Caco-2 (cell line): Measurements from ENCODE around the gene DSCAML1. TPM values are rescaled to one million over a fixed set of nuclear protein-coding genes. Genes with fewer than 3 reads are reported as not detected.
A peak's percentile ranks its signal among the peaks of the same experiment; 100 is the strongest.

Experiments
- BruUV-seq: library from RNA; stranded (reverse); fragments of 400-500 nt; replicated peaks from 2 replicates; lab custom pipeline; 2021; lab: Mats Ljungman, UMichigan
- CTCF ChIA-PET: fragments of 300-600 bp; sonication (Branson Sonifier 250); formaldehyde crosslinking; loops from one replicate; lab custom pipeline; 2022; ENCODE audit warnings: antibody characterized with exemption; lab: Charles Lee
- POLR2A ChIA-PET: fragments of 300-600 bp; sonication (Branson Sonifier 250); formaldehyde crosslinking; loops from one replicate; lab custom pipeline; 2022; ENCODE audit warnings: antibody characterized with exemption; lab: Charles Lee
- DNase-seq, 2 experiments: peaks; one replicate each; pipeline versions ENCODE4 v3.0.0 to v3.0.0-alpha.2; 2020 to 2022
- H3K27me3 ChIP-seq: replicated peaks from 2 replicates; pipeline ENCODE4 v1.6.0; 2011; ENCODE audit warnings: low read length; ENCODE audit not compliant: control insufficient read depth, insufficient read depth
- H3K36me3 ChIP-seq: 2 replicates; pipeline ENCODE4 v1.5.1; 2011; ENCODE audit warnings: low read length; ENCODE audit not compliant: control insufficient read depth, insufficient read depth
- H3K4me1 ChIP-seq: fragments of 250-450 bp; sonication (Bioruptor Pico); 2 replicates; pipeline ENCODE4 v1.5.1; 2020; ENCODE audit warnings: mild to moderate bottlenecking
- H3K4me3 ChIP-seq: 2 replicates; pipeline ENCODE4 v1.5.1; 2011; ENCODE audit warnings: low read depth, mild to moderate bottlenecking, control low read depth, low read length
- H3K9me3 ChIP-seq: fragments of 250-450 bp; sonication (Bioruptor Pico); 2 replicates; pipeline ENCODE4 v1.5.1; 2020; ENCODE audit warnings: mild to moderate bottlenecking, moderate library complexity
- H3K27ac Mint-ChIP-seq: one replicate; pipeline ENCODE4 v1.8.0; 2022; ENCODE audit warnings: mixed read lengths; ENCODE audit not compliant: unreplicated experiment
- H3K27me3 Mint-ChIP-seq: one replicate; pipeline ENCODE4 v1.8.0; 2022; ENCODE audit warnings: mixed read lengths; ENCODE audit not compliant: insufficient read depth, unreplicated experiment
- H3K36me3 Mint-ChIP-seq: one replicate; pipeline ENCODE4 v1.8.0; 2022; ENCODE audit warnings: mild to moderate bottlenecking, mixed read lengths; ENCODE audit not compliant: insufficient read depth, unreplicated experiment
- H3K4me1 Mint-ChIP-seq: one replicate; pipeline ENCODE4 v1.8.0; 2022; ENCODE audit warnings: low read depth, mixed read lengths; ENCODE audit not compliant: unreplicated experiment
- H3K4me3 Mint-ChIP-seq: one replicate; pipeline ENCODE4 v1.8.0; 2022; ENCODE audit warnings: mild to moderate bottlenecking, moderate library complexity, mixed read lengths; ENCODE audit not compliant: unreplicated experiment
- H3K9me3 Mint-ChIP-seq: one replicate; pipeline ENCODE4 v1.8.0; 2022; ENCODE audit warnings: mixed read lengths; ENCODE audit not compliant: unreplicated experiment
- intact Hi-C: fragments of 100-400 bp; cut with micrococcal nuclease; formaldehyde crosslinking; loops from one replicate; pipeline ENCODE4 v1.10.0; 2022; ENCODE audit not compliant: unreplicated experiment
- total RNA-seq: library from RNA; stranded (reverse); gene quantifications from 2 replicates; pipeline ENCODE4 v1.2.3, GENCODE V29; 2022
- TF ChIP-seq, protein P1 (sequence below), 2 experiments: fragments of 200-600 bp in 1 of 2; IDR thresholded peaks; 1 replicate in 1 of 2; 2 replicates in 1 of 2; pipeline versions ENCODE4 v1.5.1 to v1.8.0; 2011 to 2022; ENCODE audit warnings: antibody characterized with exemption in 1 of 2, control low read depth in 1 of 2, inconsistent platforms in 1 of 2, low read depth in 1 of 2, low read length in 1 of 2, mild to moderate bottlenecking in 1 of 2, moderate library complexity in 1 of 2; ENCODE audit not compliant: insufficient read depth in 1 of 2, severe bottlenecking in 1 of 2, unreplicated experiment in 1 of 2

Gene DSCAML1
- total RNA-seq, 1 experiment from 2014 or later: not detected

- no peak overlapping the region for H3K4me3 Mint-ChIP-seq
- H3K36me3 Mint-ChIP-seq: no peaks in the 10 kb centered on the region
- peaks cover 18% of the 10 kb centered on the region for H3K4me1 ChIP-seq
- DNase-seq: no peak
- H3K36me3 ChIP-seq: no peaks in the 10 kb centered on the region
- no peaks in the 10 kb centered on the region for H3K9me3 ChIP-seq
- CTCF ChIA-PET: no interaction called here
- TF ChIP-seq, protein P1, sequence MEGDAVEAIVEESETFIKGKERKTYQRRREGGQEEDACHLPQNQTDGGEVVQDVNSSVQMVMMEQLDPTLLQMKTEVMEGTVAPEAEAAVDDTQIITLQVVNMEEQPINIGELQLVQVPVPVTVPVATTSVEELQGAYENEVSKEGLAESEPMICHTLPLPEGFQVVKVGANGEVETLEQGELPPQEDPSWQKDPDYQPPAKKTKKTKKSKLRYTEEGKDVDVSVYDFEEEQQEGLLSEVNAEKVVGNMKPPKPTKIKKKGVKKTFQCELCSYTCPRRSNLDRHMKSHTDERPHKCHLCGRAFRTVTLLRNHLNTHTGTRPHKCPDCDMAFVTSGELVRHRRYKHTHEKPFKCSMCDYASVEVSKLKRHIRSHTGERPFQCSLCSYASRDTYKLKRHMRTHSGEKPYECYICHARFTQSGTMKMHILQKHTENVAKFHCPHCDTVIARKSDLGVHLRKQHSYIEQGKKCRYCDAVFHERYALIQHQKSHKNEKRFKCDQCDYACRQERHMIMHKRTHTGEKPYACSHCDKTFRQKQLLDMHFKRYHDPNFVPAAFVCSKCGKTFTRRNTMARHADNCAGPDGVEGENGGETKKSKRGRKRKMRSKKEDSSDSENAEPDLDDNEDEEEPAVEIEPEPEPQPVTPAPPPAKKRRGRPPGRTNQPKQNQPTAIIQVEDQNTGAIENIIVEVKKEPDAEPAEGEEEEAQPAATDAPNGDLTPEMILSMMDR (IDR thresholded peaks at IDR 0.05; ENCODE audit: insufficient read depth in 1 of 2, low read depth in 1 of 2, low read length in 1 of 2, severe bottlenecking in 1 of 2, unreplicated experiment in 1 of 2): no peak
- H3K27me3 ChIP-seq: no peaks in the 10 kb centered on the region
- H3K4me1 Mint-ChIP-seq: peaks cover 13% of the 10 kb centered on the region
- H3K4me3 ChIP-seq: no peak overlapping the region
- no peaks in the 10 kb centered on the region for H3K9me3 Mint-ChIP-seq
- no TSS peak for BruUV-seq
- intact Hi-C loops: no loop called here
- H3K27ac Mint-ChIP-seq: no peak overlapping the region
- POLR2A ChIA-PET: no interaction called here
- no peaks in the 10 kb centered on the region for H3K27me3 Mint-ChIP-seq
Measured at GRCh38 chr11:117519590-117519989, 277.4 kb downstream of the DSCAML1 start.

DNA sequence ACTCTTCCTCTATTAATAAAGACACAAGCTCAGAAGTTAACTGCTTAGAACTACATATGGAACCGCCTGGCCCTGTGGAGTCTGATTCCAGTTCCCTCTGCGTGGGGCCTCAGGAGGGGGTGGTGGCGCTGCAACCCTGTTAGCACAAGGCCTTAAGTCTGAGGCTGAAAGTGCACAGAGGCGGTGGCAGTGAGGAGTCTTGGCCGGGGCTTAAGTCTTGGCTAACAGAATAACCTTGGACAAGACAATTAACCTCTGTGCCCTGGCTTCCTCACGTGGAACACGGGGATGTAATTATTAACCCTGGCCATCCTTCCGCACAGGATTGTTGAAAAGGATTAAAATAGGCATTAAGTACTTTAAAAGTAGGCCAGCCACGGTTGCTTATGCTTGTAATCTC, 277.8 kb downstream of the DSCAML1 start:
- no peaks in the 10 kb centered on the region for H3K9me3 Mint-ChIP-seq
- Histone ChIP-seq H3K27me3 (no peaks in the 10 kb centered on the region), H3K4me3 (no peak overlapping the region), H3K9me3 (no peaks in the 10 kb centered on the region), H3K36me3 (no peaks in the 10 kb centered on the region), H3K4me1 (peaks cover 18% of the 10 kb centered on the region)
- H3K36me3 Mint-ChIP-seq: no peaks in the 10 kb centered on the region
- BruUV-seq: no TSS peak
- intact Hi-C loops: no loop called here
- TF ChIP-seq, protein P1 (IDR thresholded peaks at IDR 0.05; ENCODE audit: insufficient read depth in 1 of 2, low read depth in 1 of 2, low read length in 1 of 2, severe bottlenecking in 1 of 2, unreplicated experiment in 1 of 2): peak in 1 of 2 experiments; percentile 68
- H3K27ac Mint-ChIP-seq: no peak overlapping the region
- peak; percentile 63 to 83 for DNase-seq
- no peak overlapping the region for H3K4me3 Mint-ChIP-seq
- H3K4me1 Mint-ChIP-seq: peaks cover 13% of the 10 kb centered on the region
- CTCF ChIA-PET: no interaction called here
- POLR2A ChIA-PET: no interaction called here
- H3K27me3 Mint-ChIP-seq: no peaks in the 10 kb centered on the region

- H3K4me1 ChIP-seq: peaks cover 18% of the 10 kb centered on the region
- no peaks in the 10 kb centered on the region for H3K27me3 Mint-ChIP-seq
- H3K4me3 ChIP-seq: no peak overlapping the region
- no peak overlapping the region for H3K27ac Mint-ChIP-seq
- no peaks in the 10 kb centered on the region for H3K9me3 Mint-ChIP-seq
- H3K9me3 ChIP-seq: no peaks in the 10 kb centered on the region
- POLR2A ChIA-PET: no interaction called here
- peaks cover 13% of the 10 kb centered on the region for H3K4me1 Mint-ChIP-seq
- H3K27me3 ChIP-seq: no peaks in the 10 kb centered on the region
- no peaks in the 10 kb centered on the region for H3K36me3 ChIP-seq
- TF ChIP-seq, protein P1 (IDR thresholded peaks at IDR 0.05; ENCODE audit: insufficient read depth in 1 of 2, low read depth in 1 of 2, low read length in 1 of 2, severe bottlenecking in 1 of 2, unreplicated experiment in 1 of 2): no peak
- DNase-seq: no peak
- no peaks in the 10 kb centered on the region for H3K36me3 Mint-ChIP-seq
- intact Hi-C loops: no loop called here
- CTCF ChIA-PET: no interaction called here
- no TSS peak for BruUV-seq
- no peak overlapping the region for H3K4me3 Mint-ChIP-seq
Measured at GRCh38 chr11:117518455-117518854, 278.6 kb downstream of the DSCAML1 start.
